DMS53 treated with DMSO at 0.1 percent for 48 hours (cell line): ENCODE measurements around the gene MEI1.

Experiments
- DNase-seq: peaks from one replicate; lab custom pipeline; 2025; ENCODE audit not compliant: unreplicated experiment; lab: John Stamatoyannopoulos, UW

MEI1 gene

DNA sequence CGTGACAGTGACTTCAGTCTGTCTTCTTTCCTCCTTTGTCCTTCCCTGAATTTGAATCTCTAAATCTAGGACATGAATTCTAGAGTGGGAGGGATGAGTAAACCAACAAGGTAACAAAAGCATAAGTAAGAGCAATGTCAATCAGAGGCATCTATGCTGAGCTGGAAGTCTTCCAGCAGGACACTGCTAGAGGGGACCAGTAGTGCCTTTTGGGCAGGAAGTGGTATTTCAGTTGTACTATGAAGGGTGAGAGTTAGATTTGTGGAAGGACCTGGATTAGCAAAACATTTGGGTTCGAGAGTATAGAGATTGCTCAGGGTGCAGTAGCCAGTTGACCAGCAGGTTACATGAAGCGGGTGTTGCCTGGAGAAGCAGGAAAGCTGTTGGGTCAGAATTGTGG, 40.3 kb downstream of the MEI1 start:
- DNase-seq = no peak

DNA sequence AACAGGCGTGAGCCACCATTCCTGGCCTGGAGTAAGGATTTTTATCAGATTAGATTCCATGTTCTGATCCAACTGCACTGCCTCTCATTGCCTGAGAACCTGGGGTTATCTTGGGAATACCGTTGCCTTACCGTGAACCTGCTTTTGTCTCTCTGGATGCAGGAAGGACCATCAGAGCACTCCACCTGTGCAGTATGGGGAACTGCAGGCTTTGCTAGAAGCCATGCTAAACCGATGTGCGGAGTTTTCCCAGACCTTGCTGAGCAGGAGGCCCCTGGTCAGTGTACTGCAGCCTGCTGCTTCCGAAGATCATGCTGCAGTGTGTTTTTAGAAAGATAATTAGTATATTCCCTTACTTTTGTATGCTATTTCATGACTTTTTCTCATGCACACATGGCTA, 43.6 kb downstream of the MEI1 start:
- DNase-seq = no peak

DNA sequence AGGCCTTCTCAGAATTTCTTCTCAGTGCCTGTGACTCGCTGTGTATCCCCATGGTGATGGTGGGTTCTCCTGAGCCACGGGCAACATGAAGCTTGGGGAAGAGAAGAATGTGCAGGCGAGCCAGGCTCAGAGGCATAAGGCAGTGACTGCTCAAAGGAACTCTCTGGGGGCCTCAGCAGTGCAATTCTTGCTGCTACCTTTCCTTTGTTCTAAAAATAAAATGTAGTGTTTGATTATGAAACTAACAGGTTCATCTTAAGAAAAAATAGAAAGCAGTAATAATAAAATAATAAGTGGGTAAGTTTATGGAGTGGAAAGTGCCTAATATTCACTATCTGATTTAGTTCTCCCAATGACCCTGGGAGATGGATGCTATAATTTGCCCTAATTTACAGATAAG, 46.7 kb downstream of the MEI1 start:
- DNase-seq = no peak

DNA sequence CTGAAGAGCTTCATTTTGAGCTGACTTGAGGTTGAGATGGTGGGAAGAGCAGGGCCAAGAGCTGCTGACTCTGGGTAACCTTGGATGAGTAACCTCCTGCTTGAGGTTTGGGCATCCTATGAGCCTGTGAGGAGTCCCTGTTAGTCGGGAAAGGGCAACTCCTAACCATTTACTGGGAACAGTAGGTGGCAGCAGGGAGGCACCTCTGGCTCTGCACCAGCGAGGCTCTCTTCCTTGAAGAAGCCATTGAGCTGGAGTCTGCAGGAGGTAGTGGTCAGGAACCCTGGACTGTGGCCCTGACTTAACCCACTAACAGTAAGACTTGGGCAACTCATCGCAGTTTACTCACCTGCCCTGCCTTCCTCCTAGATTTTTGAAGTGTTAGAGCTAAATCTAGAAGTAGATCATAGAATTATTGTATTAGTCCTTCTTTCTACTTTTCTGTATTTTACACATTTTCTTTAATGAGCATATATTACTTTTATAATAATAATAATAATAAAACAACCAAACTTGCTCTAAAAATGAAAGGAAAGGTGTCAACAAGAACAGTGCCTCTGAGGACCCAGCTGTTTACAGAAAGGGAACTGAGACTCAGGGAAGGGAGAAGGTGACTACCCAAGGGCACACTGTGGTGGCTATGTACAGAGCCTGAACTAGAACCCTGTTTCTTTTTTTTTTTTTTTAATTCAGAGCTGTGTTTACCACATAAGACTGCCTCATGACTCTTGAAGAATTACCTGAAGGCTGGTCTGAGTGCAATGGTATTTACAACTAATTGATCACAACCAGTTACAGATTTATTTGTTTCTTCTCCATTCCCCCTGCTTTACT, 47.5 kb downstream of the MEI1 start:
- peak; percentile 53 for DNase-seq

DNA sequence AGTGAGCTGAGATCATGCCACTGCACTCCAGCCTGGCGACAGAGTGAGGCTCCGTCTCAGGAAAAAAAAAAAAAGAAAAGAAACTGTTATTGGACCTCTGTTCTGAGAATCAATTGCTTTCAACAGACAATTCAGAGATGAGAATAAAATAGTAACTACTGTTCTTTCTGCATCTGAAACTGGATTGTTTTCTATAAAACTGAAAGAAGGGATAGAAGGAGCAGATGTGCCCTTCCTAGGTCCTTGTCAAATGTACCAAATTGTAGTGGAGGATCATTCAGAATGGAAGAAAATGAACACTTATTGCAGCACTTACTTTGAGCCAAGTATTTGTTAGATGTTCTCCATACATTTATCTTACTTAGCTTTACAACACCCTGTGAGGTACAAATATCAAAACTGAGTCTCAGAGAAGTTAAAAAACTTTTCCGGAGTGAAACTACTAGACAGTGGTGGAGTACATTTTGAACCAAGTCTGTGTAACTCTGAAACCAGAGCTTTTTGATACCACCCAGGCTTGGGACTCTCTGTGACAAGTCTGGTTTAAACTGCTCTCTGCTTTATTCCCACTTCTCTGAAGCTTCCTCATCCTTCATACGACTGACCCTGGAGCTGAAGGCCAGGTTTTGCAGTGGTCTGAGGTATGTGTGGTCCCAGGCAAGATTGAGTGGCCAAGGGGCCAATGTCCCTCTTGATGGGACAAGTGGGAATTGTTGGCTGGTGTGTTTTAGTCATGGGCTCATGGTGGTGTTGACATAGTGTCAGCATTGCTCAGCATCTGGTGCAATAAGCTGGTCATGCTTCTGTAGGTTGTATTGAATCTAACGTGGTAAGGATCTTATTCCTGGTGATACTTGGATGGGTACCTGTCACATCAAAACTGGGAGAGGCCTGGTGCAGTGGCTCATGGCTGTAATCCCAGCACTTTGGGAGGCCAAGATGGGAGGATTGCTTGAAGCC, 53.0 kb downstream of the MEI1 start:
- DNase-seq = no peak

DNA sequence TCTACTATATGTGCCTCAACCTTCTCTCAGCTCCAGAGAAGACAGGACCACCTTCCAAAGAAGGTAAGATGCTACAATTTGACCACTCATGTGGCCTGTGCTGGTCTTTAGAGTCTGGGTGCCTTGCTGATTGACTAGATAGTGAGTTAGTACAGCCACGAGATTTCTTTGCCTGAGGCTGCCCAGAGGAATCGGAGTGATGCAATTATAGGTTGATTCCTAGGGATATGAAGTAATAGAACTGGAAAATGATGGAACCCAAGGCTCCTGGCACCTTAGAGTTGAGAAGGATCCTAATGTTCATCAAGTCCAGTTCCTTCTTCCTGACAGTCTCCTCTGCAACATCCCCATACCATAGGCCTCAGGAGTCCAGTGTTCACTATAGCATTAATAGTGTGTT, 54.7 kb downstream of the MEI1 start:
- DNase-seq = no peak

DNA sequence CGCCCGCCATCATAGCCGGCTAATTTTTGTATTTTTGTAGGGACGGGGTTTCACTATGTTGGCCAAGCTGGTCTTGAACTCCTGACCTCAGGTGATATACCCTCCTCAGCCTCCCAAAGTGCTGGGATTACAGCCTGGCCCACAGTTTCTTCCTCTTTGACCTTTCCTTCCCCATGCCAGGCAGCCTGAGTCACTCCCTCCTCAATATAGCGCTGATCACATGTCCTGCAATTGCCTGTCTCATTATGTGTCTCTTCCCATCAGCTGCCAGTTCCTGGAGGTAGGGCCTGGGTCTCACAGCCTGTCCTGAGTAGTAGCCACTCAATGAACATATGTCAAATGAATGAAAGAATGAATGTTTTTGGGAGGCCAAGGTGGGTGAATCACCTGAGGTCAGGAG, 58.2 kb downstream of the MEI1 start:
- no peak for DNase-seq

DNA sequence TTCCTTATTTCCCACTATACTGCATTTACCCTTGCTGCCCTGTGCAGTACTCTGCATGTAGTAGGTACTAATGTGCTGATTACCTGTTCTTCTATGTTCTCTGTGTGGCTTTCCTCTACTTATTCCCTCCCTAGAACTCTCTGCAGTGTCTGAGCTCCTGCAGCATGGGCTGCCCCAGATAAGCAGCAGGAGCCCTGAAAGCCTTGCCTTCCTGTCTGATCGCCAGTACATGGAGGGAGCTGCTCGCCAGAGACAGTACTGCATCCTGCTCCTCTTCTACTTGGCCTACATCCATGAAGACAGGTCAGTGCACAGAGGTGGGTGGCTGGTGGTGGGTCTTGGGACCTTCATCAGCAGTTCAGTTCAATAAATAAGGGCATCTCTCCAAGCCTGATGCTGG, 58.9 kb downstream of the MEI1 start:
- DNase-seq = no peak

DNA sequence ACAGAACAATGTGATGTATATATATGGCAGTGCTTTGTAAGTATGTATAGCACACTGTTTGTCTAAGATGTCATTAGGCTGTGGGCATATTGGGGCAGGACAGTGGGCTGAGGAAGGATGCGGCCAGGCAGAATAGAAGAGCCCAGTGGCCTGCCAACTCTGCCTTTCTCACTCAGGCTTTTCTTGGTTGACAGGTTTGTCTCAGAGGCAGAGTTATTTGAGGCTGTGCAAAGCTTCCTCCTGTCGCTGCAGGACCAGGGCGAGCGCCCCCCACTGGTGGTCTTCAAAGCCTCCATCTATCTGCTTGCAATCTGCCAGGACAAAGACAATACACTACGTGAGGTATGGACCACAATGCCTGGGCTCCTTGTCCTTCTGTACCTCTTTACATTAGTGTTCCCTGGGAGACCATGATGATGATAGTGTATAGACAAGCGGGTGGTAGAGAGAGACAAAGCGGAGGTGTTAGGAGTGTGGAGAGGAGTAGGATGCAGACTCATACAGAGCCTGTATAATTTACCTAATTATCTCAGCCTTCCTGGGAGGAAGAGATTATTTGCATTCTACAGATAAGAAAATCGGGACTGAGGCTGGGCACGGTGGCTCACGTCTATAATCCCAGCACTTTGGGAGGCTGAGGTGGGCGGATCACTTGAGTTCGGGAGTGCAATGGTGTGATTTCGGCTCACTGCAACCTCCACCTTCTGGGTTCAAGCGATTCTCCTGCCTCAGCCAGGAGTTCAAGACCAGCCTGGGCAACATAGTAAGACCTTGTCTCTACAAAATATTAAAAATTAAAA, 63.9 kb downstream of the MEI1 start:
- DNase-seq = no peak

DNA sequence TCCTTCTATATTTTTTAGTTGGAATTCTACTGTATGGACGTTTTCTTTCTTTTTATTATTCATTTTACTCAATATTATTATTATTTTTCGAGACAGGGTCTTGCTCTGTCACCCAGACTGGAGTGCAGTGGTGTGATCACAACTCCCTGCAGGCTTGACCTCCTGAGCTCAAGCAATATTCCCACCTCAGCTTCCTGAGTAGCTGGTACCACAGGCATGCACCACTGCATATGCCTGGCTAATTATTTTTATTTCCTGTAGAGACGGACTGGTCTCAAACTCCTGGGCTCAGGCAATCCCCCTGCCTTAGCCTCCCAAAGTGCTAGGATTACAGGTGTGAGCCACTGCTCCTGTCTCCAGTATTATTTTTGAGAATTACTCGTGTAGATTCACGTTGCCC, 67.2 kb downstream of the MEI1 start:
- DNase-seq = no peak

DNA sequence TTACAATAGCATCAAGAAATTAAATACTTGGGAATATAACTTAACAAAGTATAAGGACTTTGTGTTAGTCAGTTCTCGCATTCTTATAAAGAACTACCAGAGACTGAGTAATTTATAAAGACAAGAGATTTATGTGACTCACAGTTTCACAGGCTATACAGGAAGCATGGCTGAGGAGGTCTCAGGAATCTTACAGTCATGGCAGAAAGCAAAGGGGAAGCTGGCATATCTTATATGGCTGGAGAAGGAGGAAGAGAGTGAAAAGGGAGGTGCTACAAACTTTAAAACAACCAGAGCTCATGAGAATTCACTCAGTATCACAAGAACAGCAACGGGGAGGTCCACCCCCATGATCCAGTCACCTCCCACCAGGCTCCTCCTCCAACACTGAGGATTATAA, 69.1 kb downstream of the MEI1 start:
- DNase-seq = no peak

DNA sequence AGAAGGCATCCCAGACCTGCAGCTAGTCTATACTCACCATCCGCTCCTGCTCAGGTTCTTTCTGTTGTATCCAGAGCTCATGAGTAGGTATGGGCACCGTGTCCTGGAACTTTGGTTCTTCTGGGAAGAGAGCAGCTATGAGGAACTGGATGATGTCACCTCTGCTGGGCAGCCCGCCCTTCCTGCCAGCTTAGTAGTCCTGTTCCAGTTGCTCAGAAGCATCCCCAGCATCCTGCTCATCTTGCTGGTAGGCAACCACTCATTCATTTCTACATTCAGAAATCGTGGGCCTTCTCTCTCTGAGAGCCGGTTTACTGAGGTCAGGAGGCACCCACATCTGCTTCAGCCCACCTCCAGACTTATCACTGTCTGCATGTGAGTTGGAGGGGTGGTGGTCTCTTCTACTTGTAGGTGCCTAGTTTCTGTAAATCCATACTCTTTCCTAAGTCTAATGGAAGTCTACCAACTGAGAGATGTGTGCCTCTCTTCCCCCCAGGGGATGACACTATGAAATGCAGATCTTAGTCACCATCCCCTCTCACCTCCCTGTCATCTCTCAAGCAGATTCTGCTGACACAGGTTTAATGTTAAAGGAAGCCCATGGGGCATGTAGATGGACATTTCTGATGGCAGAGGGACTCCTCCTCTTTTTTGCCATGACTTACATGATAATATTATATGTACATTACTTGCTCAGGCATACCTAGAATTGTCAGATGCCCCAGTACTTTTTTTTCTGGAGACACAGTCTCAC, 71.6 kb downstream of the MEI1 start:
- no peak for DNase-seq

DNA sequence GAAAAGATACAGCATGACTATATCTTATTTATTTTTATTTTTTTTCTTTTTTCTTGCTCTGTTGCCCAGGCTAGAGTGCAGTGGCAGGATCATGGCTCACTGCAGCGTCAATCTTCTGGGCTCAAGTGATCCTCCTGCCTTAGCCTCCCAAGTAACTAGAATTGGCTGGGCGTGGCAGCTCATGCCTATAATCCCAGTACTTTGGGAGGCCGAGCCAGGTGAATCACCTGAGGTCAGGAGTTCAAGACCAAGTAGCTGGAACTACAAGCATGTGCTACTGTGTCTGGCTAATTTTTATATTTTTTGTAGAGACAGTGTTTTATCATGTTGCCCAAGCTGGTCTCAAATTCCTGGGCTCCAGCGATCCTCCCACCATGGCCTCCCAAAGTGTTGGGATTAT, 72.9 kb downstream of the MEI1 start:
- no peak for DNase-seq

DNA sequence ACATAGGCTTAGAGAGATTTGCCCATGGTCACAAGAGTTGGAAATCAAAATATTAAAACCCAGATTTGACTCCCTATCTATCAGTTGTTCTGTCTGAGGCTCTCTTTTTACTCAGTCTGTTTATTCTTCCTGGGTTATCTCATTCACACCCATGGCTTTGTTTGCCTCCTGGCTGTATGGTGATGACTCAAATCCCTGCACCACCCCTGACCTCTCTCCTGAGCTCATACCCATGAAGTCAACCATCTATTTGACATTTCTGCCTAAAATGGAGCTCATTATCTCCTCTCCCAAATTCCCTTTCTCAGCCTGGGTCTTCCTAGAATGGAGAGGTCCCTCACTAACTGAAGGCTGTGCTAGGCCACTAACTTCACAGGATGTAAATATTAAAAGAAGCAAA, 73.3 kb downstream of the MEI1 start:
- DNase-seq = no peak

DNA sequence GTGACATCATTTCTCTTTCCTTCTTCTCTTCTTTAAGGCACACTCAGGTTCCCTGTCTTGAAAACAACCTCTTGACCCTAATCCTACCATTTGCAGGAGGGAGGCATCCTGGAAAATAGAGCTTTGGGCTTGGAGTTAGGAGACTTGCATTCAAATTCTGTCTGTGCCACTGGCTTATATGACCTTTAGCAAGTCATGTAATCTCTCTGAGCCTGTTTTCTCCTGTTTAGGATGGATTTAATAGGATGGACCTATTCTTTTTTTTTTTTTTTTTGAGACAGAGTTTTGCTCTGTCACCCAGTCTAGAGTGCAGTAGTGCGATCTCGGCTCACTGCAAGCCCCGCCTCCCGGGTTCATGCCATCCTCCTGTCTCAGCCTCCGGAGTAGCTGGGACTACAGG, 76.0 kb downstream of the MEI1 start:
- no peak for DNase-seq

DNA sequence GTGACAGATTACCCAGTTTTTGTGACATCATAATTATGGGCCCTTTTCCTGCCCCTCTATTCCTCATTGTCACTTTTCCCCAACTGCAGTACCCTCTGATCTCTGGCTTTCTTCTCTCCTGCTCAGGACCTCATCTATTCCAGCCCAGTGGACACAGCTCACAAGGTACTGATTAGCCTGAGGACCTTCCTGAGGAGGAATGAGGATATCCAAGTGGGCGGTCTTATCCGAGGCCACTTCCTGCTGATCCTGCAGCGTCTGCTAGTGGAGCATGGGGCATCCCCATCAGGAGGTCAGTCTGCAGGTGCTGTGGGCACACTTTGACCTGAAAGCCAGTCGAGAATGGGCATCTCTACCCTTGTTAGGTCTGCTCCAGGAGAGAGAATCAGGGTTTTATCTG, 76.7 kb downstream of the MEI1 start:
- DNase-seq = no peak

DNA sequence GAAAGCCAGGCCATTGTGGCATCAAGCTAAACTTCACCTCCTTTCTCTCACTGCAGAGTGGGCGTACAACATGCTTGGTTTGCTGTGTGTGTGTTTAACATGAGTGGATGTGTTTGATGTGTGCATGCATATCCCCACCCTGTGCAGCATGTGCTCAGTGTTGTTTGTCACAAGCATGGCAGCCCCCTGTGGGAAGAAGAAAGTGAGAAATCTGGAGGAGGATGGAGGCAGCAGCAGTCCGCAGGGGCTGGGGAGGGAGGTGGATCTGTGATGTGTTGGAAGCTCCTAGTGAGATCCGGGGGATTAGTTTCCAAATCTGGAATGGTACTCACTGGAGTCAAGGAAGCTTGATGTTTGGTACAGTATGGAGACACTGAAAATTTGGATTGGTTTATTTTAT, 77.1 kb downstream of the MEI1 start:
- DNase-seq = no peak

DNA sequence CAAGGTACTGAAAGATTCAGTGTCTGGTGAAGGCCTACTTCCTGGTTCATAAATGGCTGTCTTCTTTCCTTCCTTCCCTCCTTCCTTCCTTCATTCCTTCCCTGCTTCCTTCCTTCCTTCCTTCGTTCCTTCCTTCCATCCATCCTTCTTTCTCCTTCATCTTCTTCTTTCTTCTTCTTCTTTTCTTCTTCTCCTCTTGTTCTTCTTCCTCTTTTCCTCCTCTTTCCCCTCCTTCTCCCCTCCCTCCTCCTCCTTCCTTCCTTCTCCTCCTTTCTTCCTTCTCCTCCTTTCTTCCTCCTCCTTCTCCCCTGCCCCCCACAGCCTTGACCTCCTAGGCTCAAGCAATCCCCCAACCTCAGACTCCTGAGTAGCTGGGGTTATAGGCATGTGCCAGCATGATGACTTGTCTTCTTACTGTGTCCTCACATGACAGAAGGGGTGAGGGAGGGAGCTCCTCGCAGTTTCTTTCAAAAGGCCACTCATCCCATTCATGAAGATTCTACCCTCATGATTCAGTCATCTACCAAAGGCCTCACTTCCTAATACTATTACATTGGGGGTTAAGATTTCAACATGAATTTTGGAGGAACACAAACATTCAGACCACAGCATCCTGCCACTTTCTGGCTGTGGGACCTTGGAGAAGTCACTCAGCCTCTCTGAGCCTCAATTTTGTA, 78.6 kb downstream of the MEI1 start:
- no peak for DNase-seq

DNA sequence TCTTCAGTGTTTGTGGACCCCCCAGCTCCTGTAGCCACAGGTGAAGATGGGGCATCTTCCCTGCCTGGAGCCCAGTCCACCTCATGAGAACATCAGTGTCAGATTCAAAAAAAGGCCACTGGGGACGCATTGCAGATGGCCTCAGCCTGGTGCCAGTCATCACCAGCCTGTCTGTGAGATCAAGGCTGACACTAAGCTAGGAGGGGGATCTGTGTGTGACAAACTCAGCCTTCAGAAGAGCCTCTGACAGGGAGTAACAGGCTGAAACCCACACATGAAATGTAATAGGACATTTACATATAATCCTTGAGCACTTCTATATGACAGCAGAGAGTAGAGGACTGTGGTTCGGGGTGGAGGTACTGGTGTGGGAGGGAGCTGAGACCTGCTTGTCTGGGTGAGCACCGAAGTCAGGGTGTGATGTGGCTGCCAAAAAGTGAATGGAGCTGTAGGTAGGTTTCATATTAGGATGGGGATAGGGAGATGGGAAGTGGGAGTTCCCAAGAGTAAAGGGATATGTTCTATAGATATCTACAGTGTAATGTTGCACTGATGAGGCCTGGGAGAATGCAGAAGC, 80.7 kb downstream of the MEI1 start:
- DNase-seq = no peak
